Lower leg skin (tissue), 4 donors: ENCODE data around the gene SP4. TPM values are rescaled to one million over a fixed set of nuclear protein-coding genes. Genes with fewer than 3 reads are reported as not detected.

Experiments used
- DNase-seq, 2 donors: peaks; one replicate each; pipeline ENCODE4 v3.0.0-alpha.2; 2019; ENCODE audit warnings: low spot score in 2 of 2
- H3K4me3 ChIP-seq: fragments of 200-600 bp; sonication (generic); 2 replicates; pipeline ENCODE4 v1.5.1; 2017; ENCODE audit warnings: mild to moderate bottlenecking, low read depth; ENCODE audit not compliant: poor library complexity, severe bottlenecking
- CTCF ChIP-seq, 3 donors: fragments of 450-650 bp; IDR thresholded peaks; one replicate each; pipeline ENCODE4 v1.5.1; 2016; ENCODE audit warnings: antibody characterized with exemption in 3 of 3, mild to moderate bottlenecking in 3 of 3, moderate library complexity in 2 of 3
- POLR2A ChIP-seq, 2 donors: fragments of 450-650 bp; IDR thresholded peaks; one replicate each; pipeline ENCODE4 v1.6.1; 2016 to 2017; ENCODE audit warnings: antibody characterized with exemption in 2 of 2, mild to moderate bottlenecking in 1 of 2, moderate library complexity in 1 of 2
- WGBS, 2 donors: methylation state at CpG; one replicate each; pipeline ENCODE4 v1.1.5; 2018; 5-methylcytosine and 5-hydroxymethylcytosine counted together
- intact Hi-C: fragments of 100-400 bp; cut with DNase I; formaldehyde crosslinking; loops from one replicate; pipeline ENCODE4 v1.15.0; 2023; ENCODE audit warnings: low total_unique reads
- total RNA-seq, 4 donors: library from RNA; depleted of rRNA; stranded (reverse); fragments of >200 nt; gene quantifications; one replicate each; pipeline ENCODE4 v1.1.0, GENCODE V29; 2016

SP4 gene
- total RNA-seq, 4 donors from 2014 or later, result 9.5 to 13.0 (median 11.2) TPM

- H3K4me3 ChIP-seq, result no peak overlapping the region
- TF ChIP-seq POLR2A (IDR thresholded peaks at IDR 0.05), result no peak
- no peak for TF ChIP-seq CTCF (IDR thresholded peaks at IDR 0.05)
- DNase-seq, result no peak
- intact Hi-C loops, result no loop called here
Measured at GRCh38 chr7:21422751-21423150, 5.1 kb upstream of the SP4 start.

GRCh38 chr7:21425290-21425689 is 2.6 kb upstream of the SP4 start:
- DNase-seq, result no peak
- no peak overlapping the region for H3K4me3 ChIP-seq
- no peak for TF ChIP-seq POLR2A (IDR thresholded peaks at IDR 0.05)
- no peak for TF ChIP-seq CTCF (IDR thresholded peaks at IDR 0.05)
- 95 to 96% methylated on average over 10 of the region's 10 CpGs for WGBS, 2 donors
- intact Hi-C loops, result no loop called here

GRCh38 chr7:21426286-21427181 is 1.3 kb upstream of the SP4 start:
- TF ChIP-seq POLR2A (IDR thresholded peaks at IDR 0.05) (no peak), CTCF (IDR thresholded peaks at IDR 0.05) (no peak)
- WGBS, 2 donors, result 4% methylated on average over 33 to 35 of the region's 35 CpGs
- no peak for DNase-seq
- no peak overlapping the region for H3K4me3 ChIP-seq
- intact Hi-C loops, result no loop called here

GRCh38 chr7:21427182-21427870 is 557 bp upstream of the SP4 start:
- DNase-seq, result peak; percentile 98 to 100
- intact Hi-C loops, result no loop called here
- WGBS, 2 donors, result 1% methylated on average over 17 to 34 of the region's 57 CpGs

GRCh38 chr7:21428659-21428941 is 717 bp downstream of the SP4 start:
- intact Hi-C loops, result no loop called here
- DNase-seq, result no peak
- no peak for TF ChIP-seq POLR2A (IDR thresholded peaks at IDR 0.05)
- TF ChIP-seq CTCF (IDR thresholded peaks at IDR 0.05), result no peak
- 2 to 5% methylated on average over 5 of the region's 5 CpGs for WGBS, 2 donors
- peak overlapping the region; percentile 67 for H3K4me3 ChIP-seq

More at GRCh38 chr7:21427182-21427870, 557 bp upstream of the SP4 start:
- peak overlapping the region; percentile 75 for H3K4me3 ChIP-seq
- no peak for TF ChIP-seq CTCF (IDR thresholded peaks at IDR 0.05)
- TF ChIP-seq POLR2A (IDR thresholded peaks at IDR 0.05), result no peak
